GM12892 (cell line): ENCODE data around the gene COG5.

Experiments used
- POLR2A ChIP-seq: IDR thresholded peaks from 2 replicates; pipeline ENCODE4 v1.6.1; 2011; ENCODE audit warnings: low read depth, low read length, control low read depth
- POLR2AphosphoS5 ChIP-seq: IDR thresholded peaks from 2 replicates; pipeline ENCODE4 v1.6.1; 2011; ENCODE audit warnings: low read depth, low read length, control low read depth
- TAF1 ChIP-seq: IDR thresholded peaks from 2 replicates; pipeline ENCODE4 v1.6.1; 2011; ENCODE audit warnings: low read depth, mild to moderate bottlenecking, control low read depth, low read length, borderline replicate concordance

GRCh38 chr7:107405559-107405958 lies 158.2 kb downstream of the COG5 start:
- TF ChIP-seq POLR2AphosphoS5 (no peak), POLR2A (no peak), TAF1 (no peak)
